ENCODE data around the gene GNAI3. TPM values are rescaled to one million over a fixed set of nuclear protein-coding genes. Genes with fewer than 3 reads are reported as not detected.

Gene GNAI3
- total RNA-seq, 1 experiment from 2014 or later = 9.9 TPM

DNA sequence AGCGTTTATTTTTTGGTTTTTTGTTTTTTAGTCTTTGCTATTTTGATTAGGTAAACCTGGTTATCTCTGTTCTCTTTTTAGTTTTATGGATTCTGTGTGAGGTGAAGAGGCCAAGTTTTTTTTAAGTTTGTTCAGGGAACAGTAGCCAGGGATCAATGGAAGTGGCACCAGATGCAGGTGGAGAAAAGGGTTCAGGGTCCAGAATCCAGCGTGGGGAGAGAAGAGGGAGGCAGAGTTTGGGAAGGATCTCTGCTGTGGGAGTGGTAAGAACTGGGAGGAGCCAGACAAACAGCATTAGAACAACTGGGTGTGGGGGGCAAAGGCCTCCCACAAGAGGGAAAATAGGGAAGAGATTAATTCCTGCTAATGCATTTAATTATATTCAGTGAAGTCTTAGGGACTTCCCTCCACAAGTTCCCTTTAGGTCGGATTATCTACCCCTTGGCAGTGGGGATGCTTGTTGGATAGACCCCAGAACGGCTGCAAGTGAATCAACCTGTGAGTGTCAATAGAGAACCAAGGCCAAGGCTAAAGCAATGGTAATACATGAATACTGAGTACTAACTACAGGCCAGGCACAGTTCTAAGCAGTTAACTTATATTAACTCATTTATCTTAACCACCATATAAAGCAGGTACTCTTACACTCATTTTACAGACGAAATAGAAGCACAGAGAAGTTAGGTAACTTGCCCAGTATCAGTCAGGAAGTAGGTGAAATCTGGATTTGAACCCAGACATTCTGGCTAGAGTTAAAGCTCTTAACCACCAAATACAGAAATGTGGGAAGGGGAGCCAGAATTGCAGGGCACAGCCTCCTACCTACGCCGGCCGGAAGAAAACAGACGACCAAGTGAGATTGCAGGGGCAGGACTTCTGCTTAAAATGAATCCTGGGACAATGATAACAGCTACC, 70.5 kb downstream of the GNAI3 start:
- Mint-ChIP-seq H3K4me3 (peak overlapping the region; percentile 93 to 94), H3K36me3 (ENCODE audit: insufficient read depth in 1 of 3, low read depth in 3 of 3) (no peaks in the 10 kb centered on the region; a peak in 1 of 7 replicates), H3K27ac (peak overlapping the region; percentile 67 to 95 (median 91); a peak in 4 of 7 replicates), H3K9me3 (no peaks in the 10 kb centered on the region), H3K27me3 (ENCODE audit: low read depth) (no peaks in the 10 kb centered on the region; the same call in 1 of the 2 replicates), H3K4me1 (peaks cover 38 to 49% of the 10 kb centered on the region in 2 experiments)
- H3K23me2 ChIP-seq (ENCODE audit: insufficient read length, low read depth, low read length, poor library complexity, severe bottlenecking) = peaks cover 12% of the 10 kb centered on the region
- peaks cover 6% of the 10 kb centered on the region; the same call in 1 of the 2 replicates for H3K79me2 ChIP-seq (ENCODE audit: insufficient read depth, low read length)
- no peak for DNase-seq
- no CpG with 5 or more reads among the region's 9 CpGs for WGBS (ENCODE audit: extremely low coverage, insufficient read length, low lambda C conversion rate)
- TF ChIP-seq, protein P1, sequence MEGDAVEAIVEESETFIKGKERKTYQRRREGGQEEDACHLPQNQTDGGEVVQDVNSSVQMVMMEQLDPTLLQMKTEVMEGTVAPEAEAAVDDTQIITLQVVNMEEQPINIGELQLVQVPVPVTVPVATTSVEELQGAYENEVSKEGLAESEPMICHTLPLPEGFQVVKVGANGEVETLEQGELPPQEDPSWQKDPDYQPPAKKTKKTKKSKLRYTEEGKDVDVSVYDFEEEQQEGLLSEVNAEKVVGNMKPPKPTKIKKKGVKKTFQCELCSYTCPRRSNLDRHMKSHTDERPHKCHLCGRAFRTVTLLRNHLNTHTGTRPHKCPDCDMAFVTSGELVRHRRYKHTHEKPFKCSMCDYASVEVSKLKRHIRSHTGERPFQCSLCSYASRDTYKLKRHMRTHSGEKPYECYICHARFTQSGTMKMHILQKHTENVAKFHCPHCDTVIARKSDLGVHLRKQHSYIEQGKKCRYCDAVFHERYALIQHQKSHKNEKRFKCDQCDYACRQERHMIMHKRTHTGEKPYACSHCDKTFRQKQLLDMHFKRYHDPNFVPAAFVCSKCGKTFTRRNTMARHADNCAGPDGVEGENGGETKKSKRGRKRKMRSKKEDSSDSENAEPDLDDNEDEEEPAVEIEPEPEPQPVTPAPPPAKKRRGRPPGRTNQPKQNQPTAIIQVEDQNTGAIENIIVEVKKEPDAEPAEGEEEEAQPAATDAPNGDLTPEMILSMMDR (conservative IDR thresholded peaks at IDR 0.05) = no peak
- no peak overlapping the region for H4K91ac ChIP-seq (ENCODE audit: insufficient read length, low read depth, low read length)
- peaks cover 2% of the 10 kb centered on the region for H4K20me1 ChIP-seq (ENCODE audit: control insufficient read depth, insufficient read depth, insufficient read length)
- no peak overlapping the region for H2BK12ac ChIP-seq (ENCODE audit: insufficient read length, low read depth, low read length)
- peak overlapping the region; percentile 5 for H3K9ac ChIP-seq (ENCODE audit: extremely low read depth, insufficient read length, low read length)
- peak overlapping the region; percentile 84; the same call in 1 of the 2 replicates for H3K14ac ChIP-seq (ENCODE audit: insufficient read depth, low read length)
- no peak overlapping the region for H2BK120ac ChIP-seq (ENCODE audit: low read depth, low read length, poor library complexity, severe bottlenecking)
- H3K9me3 ChIP-seq (ENCODE audit: control insufficient read depth, low read depth, low read length) = no peaks in the 10 kb centered on the region
- no peaks in the 10 kb centered on the region for H3K27me3 ChIP-seq (ENCODE audit: insufficient read depth, low read length)
- H3K27ac ChIP-seq (ENCODE audit: insufficient read length, low read depth, low read length) = no peak overlapping the region
- H3K79me1 ChIP-seq (ENCODE audit: insufficient read depth, low read depth, low read length, poor library complexity, severe bottlenecking) = no peaks in the 10 kb centered on the region
- peak overlapping the region; percentile 97 for H3K4me2 ChIP-seq (ENCODE audit: insufficient read depth, insufficient read length, low read length)
- no peak overlapping the region for H2BK15ac ChIP-seq (ENCODE audit: low read depth, low read length)
- peak overlapping the region; percentile 12 for H3K18ac ChIP-seq (ENCODE audit: insufficient read length, low read depth, low read length)
- no peak overlapping the region for H2BK5ac ChIP-seq (ENCODE audit: insufficient read length, low read length)
- no peak overlapping the region for H4K5ac ChIP-seq (ENCODE audit: insufficient read length, low read depth, low read length)
- H2AFZ ChIP-seq (ENCODE audit: low read length) = peak overlapping the region; percentile 10
- no peak overlapping the region for H3T11ph ChIP-seq (ENCODE audit: low read length)
- H3K4ac ChIP-seq (ENCODE audit: low read depth, low read length) = no peak overlapping the region; the same call in 1 of the 2 replicates
- H2AK5ac ChIP-seq (ENCODE audit: insufficient read length, low read length) = no peak overlapping the region
- no peak overlapping the region for H2BK20ac ChIP-seq (ENCODE audit: low read depth, low read length, poor library complexity, severe bottlenecking)
- no peak overlapping the region for H3K23ac ChIP-seq (ENCODE audit: insufficient read length, low read depth, low read length)
- H4K8ac ChIP-seq (replicated peaks; ENCODE audit: insufficient read length, low read depth, low read length) = no peak overlapping the region
- H3K56ac ChIP-seq (ENCODE audit: insufficient read length, low read depth, low read length) = no peak overlapping the region
- H3K4me1 ChIP-seq (ENCODE audit: insufficient read depth, low read length) = no peaks in the 10 kb centered on the region; the same call in 1 of the 2 replicates

All from H9 (cell line).